BE2C (cell line): ENCODE data around the gene FASTK.

Experiments
- DNase-seq: peaks from one replicate; pipeline ENCODE4 v3.0.0-alpha.2; 2020
- H3K27me3 ChIP-seq: fragments of 250-450 bp; sonication (Bioruptor Pico); 2 replicates; pipeline ENCODE4 v1.5.1; 2020; ENCODE audit warnings: mild to moderate bottlenecking
- H3K36me3 ChIP-seq: fragments of 250-450 bp; sonication (Bioruptor Pico); 2 replicates; pipeline ENCODE4 v1.5.1; 2020; ENCODE audit warnings: mild to moderate bottlenecking
- H3K4me1 ChIP-seq: fragments of 250-450 bp; sonication (Bioruptor Pico); 2 replicates; pipeline ENCODE4 v1.5.1; 2020
- H3K4me3 ChIP-seq: 2 replicates; pipeline ENCODE4 v1.5.1; 2011; ENCODE audit warnings: low read depth, low read length
- H3K9me3 ChIP-seq: fragments of 250-450 bp; sonication (Bioruptor Pico); 2 replicates; pipeline ENCODE4 v1.5.1; 2020
- CTCF ChIP-seq: IDR thresholded peaks from 2 replicates; pipeline ENCODE4 v1.5.1; 2012; ENCODE audit warnings: mild to moderate bottlenecking, low read depth, low read length

The FASTK gene

GRCh38 chr7:151069841-151070573 lies 10.6 kb downstream of the FASTK start:
- TF ChIP-seq CTCF, result no peak
- peaks cover 94% of the 10 kb centered on the region for H3K36me3 ChIP-seq
- no peaks in the 10 kb centered on the region for H3K27me3 ChIP-seq
- no peaks in the 10 kb centered on the region for H3K4me1 ChIP-seq
- no peak overlapping the region for H3K4me3 ChIP-seq
- no peak for DNase-seq
- H3K9me3 ChIP-seq, result no peaks in the 10 kb centered on the region

- no peak for TF ChIP-seq CTCF
- DNase-seq, result no peak
- peaks cover 3% of the 10 kb centered on the region; the same call in 1 of the 2 replicates for H3K4me1 ChIP-seq
- no peak overlapping the region for H3K4me3 ChIP-seq
- H3K36me3 ChIP-seq, result peaks cover 90% of the 10 kb centered on the region
- no peaks in the 10 kb centered on the region for H3K27me3 ChIP-seq
- no peaks in the 10 kb centered on the region for H3K9me3 ChIP-seq
Measured at GRCh38 chr7:151068069-151068773, 12.4 kb downstream of the FASTK start.

GRCh38 chr7:151066273-151066974 lies 14.2 kb downstream of the FASTK start:
- TF ChIP-seq CTCF, result no peak
- Histone ChIP-seq H3K4me1 (peaks cover 10% of the 10 kb centered on the region), H3K9me3 (no peaks in the 10 kb centered on the region), H3K27me3 (no peaks in the 10 kb centered on the region), H3K4me3 (no peak overlapping the region), H3K36me3 (peaks cover 77% of the 10 kb centered on the region)
- DNase-seq, result no peak

GRCh38 chr7:151065516-151065915 lies 15.1 kb downstream of the FASTK start:
- no peaks in the 10 kb centered on the region for H3K9me3 ChIP-seq
- H3K4me1 ChIP-seq, result peaks cover 11% of the 10 kb centered on the region
- peaks cover 68% of the 10 kb centered on the region for H3K36me3 ChIP-seq
- no peak overlapping the region for H3K4me3 ChIP-seq
- H3K27me3 ChIP-seq, result no peaks in the 10 kb centered on the region
- no peak for DNase-seq
- TF ChIP-seq CTCF, result no peak

GRCh38 chr7:151064993-151065392 lies 15.6 kb downstream of the FASTK start:
- no peak for TF ChIP-seq CTCF
- H3K36me3 ChIP-seq, result peaks cover 63% of the 10 kb centered on the region

More at GRCh38 chr7:151064993-151065392, 15.6 kb downstream of the FASTK start:
- no peaks in the 10 kb centered on the region for H3K9me3 ChIP-seq
- peaks cover 11% of the 10 kb centered on the region for H3K4me1 ChIP-seq
- H3K27me3 ChIP-seq, result no peaks in the 10 kb centered on the region
- no peak for DNase-seq
- no peak overlapping the region for H3K4me3 ChIP-seq
